Activated CD8-positive, alpha-beta T cell treated with anti-CD3 and anti-CD28 coated beads for 36 hours (primary cell): ENCODE measurements around the gene TAOK1. TPM values are rescaled to one million over a fixed set of nuclear protein-coding genes. Genes with fewer than 3 reads are reported as not detected.

ENCODE experiments used
- ATAC-seq: fragments of 200-7000 bp; cut with Tn5 transposase; one replicate; pipeline ENCODE4 v1.10.0; 2021; ENCODE audit warnings: mild to moderate bottlenecking, moderate library complexity
- CTCF ChIA-PET: fragments of 350-600 bp; sonication (Branson Sonifier 250); formaldehyde crosslinking; loops from one replicate; lab custom pipeline; 2021; ENCODE audit warnings: antibody characterized with exemption; lab: Charles Lee
- POLR2A ChIA-PET: fragments of 350-600 bp; sonication (Branson Sonifier 250); formaldehyde crosslinking; loops from one replicate; lab custom pipeline; 2021; ENCODE audit warnings: antibody characterized with exemption; lab: Charles Lee
- DNase-seq: peaks from one replicate; pipeline ENCODE4 v3.0.0-alpha.2; 2020
- H3K27ac Mint-ChIP-seq: one replicate; pipeline ENCODE4 v1.8.0; 2021; ENCODE audit warnings: mild to moderate bottlenecking, mixed read lengths
- H3K27me3 Mint-ChIP-seq: one replicate; pipeline ENCODE4 v1.8.0; 2021; ENCODE audit warnings: mixed read lengths
- H3K36me3 Mint-ChIP-seq: one replicate; pipeline ENCODE4 v1.8.0; 2021; ENCODE audit warnings: low read depth, mixed read lengths
- H3K4me1 Mint-ChIP-seq: one replicate; pipeline ENCODE4 v1.8.0; 2021; ENCODE audit warnings: low read depth, mixed read lengths
- H3K4me3 Mint-ChIP-seq: one replicate; pipeline ENCODE4 v1.8.0; 2021; ENCODE audit warnings: mild to moderate bottlenecking, moderate library complexity, mixed read lengths
- H3K9me3 Mint-ChIP-seq: one replicate; pipeline ENCODE4 v1.8.0; 2021; ENCODE audit warnings: mixed read lengths
- intact Hi-C: fragments of 100-400 bp; cut with micrococcal nuclease; formaldehyde crosslinking; loops from one replicate; pipeline ENCODE4 v1.10.0; 2022
- total RNA-seq, 2 experiments: library from RNA; stranded (reverse); gene quantifications; one replicate each; pipeline ENCODE4 v1.2.3, GENCODE V29; 2021
- TF ChIP-seq, protein P1 (sequence below): fragments of 200-600 bp; IDR thresholded peaks from one replicate; pipeline ENCODE4 v1.8.0; 2022; ENCODE audit warnings: antibody characterized with exemption, mild to moderate bottlenecking

Gene TAOK1
- total RNA-seq, 2 experiments from 2014 or later = 33.5 to 34.6 TPM

- ChIA-PET CTCF (interaction anchor here (2.3 to 14.9 kb wide), 5 partner anchors 10 to 206 kb away, joined by 7 to 172 read pairs (median 83); partner anchors contain the start of gene ANKRD13B), POLR2A (interaction anchor here (1.6 to 2.9 kb wide), 6 partner anchors 8 to 43 kb away, joined by 4 to 12 read pairs (median 6); partner anchors contain the start of gene ABHD15)
- no peaks in the 10 kb centered on the region for H3K9me3 Mint-ChIP-seq
- H3K27ac Mint-ChIP-seq = no peak overlapping the region
- no peaks in the 10 kb centered on the region for H3K27me3 Mint-ChIP-seq
- DNase-seq (no peak), ATAC-seq (no peak)
- no peak overlapping the region for H3K4me3 Mint-ChIP-seq
- H3K4me1 Mint-ChIP-seq = peaks cover 24% of the 10 kb centered on the region
- intact Hi-C loops = no loop called here
- TF ChIP-seq, protein P1, sequence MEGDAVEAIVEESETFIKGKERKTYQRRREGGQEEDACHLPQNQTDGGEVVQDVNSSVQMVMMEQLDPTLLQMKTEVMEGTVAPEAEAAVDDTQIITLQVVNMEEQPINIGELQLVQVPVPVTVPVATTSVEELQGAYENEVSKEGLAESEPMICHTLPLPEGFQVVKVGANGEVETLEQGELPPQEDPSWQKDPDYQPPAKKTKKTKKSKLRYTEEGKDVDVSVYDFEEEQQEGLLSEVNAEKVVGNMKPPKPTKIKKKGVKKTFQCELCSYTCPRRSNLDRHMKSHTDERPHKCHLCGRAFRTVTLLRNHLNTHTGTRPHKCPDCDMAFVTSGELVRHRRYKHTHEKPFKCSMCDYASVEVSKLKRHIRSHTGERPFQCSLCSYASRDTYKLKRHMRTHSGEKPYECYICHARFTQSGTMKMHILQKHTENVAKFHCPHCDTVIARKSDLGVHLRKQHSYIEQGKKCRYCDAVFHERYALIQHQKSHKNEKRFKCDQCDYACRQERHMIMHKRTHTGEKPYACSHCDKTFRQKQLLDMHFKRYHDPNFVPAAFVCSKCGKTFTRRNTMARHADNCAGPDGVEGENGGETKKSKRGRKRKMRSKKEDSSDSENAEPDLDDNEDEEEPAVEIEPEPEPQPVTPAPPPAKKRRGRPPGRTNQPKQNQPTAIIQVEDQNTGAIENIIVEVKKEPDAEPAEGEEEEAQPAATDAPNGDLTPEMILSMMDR = no peak
- H3K36me3 Mint-ChIP-seq = peaks cover 31% of the 10 kb centered on the region
These were observed 185.5 kb downstream of the TAOK1 start for GRCh38 chr17:29575511-29576213.

DNA sequence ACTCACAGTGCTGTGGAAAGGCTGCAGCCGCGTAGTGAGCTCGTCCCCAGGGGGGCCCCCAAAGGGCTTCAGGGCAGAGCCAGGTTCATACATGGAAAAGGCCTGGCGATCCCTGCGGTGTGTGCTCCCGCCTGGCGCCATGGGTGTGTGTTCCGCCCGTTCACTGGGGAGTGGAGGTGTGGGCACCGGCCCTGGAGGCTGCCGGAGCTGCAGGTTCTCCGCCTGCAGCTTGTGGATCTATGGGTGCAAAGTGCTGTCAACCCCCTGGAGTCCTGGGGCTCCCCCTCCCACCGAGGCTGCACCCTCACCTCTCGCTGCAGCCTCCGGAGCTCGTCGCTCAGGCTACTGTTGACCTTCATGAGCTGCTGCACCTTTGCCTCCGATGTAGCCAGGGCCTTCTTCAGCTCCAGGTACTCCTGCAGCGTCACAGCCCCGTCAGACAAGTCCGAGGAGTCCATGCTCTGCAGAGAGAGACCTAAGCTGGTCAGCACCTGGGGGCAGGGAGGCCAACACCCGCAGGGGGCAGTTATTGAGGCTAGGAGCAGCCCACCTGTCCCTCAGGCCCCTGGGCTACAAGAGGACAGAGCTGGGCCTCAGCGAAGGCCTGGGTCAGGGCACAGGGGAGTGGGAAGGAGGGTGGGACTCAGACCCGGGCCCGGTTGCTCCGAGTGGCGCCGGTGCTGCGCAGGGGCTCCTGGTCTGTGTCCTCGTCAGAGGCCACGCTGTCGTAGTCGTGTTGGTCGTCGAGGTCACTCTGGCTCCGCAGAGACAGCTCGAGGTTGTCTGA, 186.2 kb downstream of the TAOK1 start:
- Mint-ChIP-seq H3K27ac (no peak overlapping the region), H3K9me3 (no peaks in the 10 kb centered on the region), H3K4me3 (no peak overlapping the region), H3K27me3 (no peaks in the 10 kb centered on the region), H3K36me3 (peaks cover 37% of the 10 kb centered on the region), H3K4me1 (peaks cover 31% of the 10 kb centered on the region)
- TF ChIP-seq, protein P1 = no peak
- ChIA-PET POLR2A (interaction anchor here (0.8 to 2.2 kb wide), 4 partner anchors 9 to 40 kb away, joined by 4 to 8 read pairs (median 6); partner anchors contain the start of gene ABHD15), CTCF (interaction anchor here (2.3 to 14.9 kb wide), 3 partner anchors 10 to 41 kb away, joined by 7 to 172 read pairs (median 83); partner anchors contain the start of gene ANKRD13B)
- DNase-seq (no peak), ATAC-seq (no peak)
- intact Hi-C loops = no loop called here

- Mint-ChIP-seq H3K4me1 (peaks cover 31% of the 10 kb centered on the region), H3K4me3 (no peak overlapping the region), H3K9me3 (no peaks in the 10 kb centered on the region), H3K27me3 (no peaks in the 10 kb centered on the region), H3K36me3 (peaks cover 38% of the 10 kb centered on the region), H3K27ac (no peak overlapping the region)
- ATAC-seq = no peak
- TF ChIP-seq, protein P1 = no peak
- no peak for DNase-seq
- intact Hi-C loops = no loop called here
- POLR2A ChIA-PET = interaction anchor here (0.8 to 2.2 kb wide), 3 partner anchors 9 to 40 kb away, joined by 4 to 8 read pairs (median 6); partner anchors contain the start of gene ABHD15
- CTCF ChIA-PET = interaction anchor here (2.3 to 14.9 kb wide), 3 partner anchors 9 to 40 kb away, joined by 7 to 172 read pairs (median 83); partner anchors contain the start of gene ANKRD13B
These were observed 186.8 kb downstream of the TAOK1 start for GRCh38 chr17:29577001-29577370.

DNA sequence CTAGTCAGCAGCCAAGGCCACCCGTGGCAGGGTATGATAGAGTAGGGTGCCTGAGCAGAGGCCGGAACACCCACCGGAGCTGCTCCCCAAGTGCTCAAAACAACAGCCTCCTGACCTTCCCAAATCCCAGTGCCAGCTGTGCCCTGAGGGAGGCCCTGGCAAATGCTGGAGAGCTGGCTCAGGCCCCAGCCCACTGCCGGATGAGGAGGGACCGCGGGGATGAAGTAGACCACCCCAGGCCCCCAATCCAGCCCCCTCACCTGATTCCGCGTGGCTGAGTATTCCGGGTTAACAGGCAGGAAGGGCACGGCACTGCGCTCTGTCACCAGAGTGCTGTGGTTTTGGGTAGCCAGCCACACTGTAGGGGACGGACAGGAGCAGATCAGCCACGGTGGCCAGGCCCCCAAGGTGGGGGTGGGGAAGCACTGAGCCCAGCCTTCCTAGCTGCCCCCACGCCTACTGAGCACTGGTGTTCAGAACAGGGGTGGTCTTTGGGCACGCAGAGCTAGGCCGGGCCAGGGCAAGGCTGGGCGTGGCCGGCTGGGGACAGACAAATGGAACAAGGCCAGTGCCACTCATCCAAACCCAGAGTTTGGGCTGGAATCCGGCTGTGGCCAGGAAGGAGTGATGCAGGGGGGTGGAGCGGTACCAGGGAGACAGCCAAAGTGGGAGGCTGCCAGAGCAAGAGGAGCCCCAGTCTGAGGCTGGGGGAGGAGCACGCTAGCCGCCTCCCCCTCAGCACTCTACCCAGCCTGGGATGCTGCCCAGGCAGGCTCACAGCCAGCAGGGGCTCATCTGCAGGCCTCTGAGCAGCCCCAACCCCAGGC, 187.4 kb downstream of the TAOK1 start:
- peaks cover 44% of the 10 kb centered on the region for H3K36me3 Mint-ChIP-seq
- DNase-seq (no peak), ATAC-seq (no peak)
- intact Hi-C loops = no loop called here
- no peak overlapping the region for H3K27ac Mint-ChIP-seq
- POLR2A ChIA-PET = interaction anchor here (1.5 to 2.2 kb wide), 3 partner anchors 10 to 39 kb away, joined by 3 to 8 read pairs (median 6); partner anchors contain the start of gene ABHD15
- H3K4me3 Mint-ChIP-seq = no peak overlapping the region
- H3K4me1 Mint-ChIP-seq = peaks cover 33% of the 10 kb centered on the region
- no peaks in the 10 kb centered on the region for H3K27me3 Mint-ChIP-seq
- CTCF ChIA-PET = interaction anchor here (2.3 to 14.9 kb wide), 4 partner anchors 8 to 39 kb away, joined by 7 to 172 read pairs (median 58); partner anchors contain the start of genes ABHD15, ANKRD13B and TP53I13
- TF ChIP-seq, protein P1 = no peak
- no peaks in the 10 kb centered on the region for H3K9me3 Mint-ChIP-seq
